VCaP (cell line): ENCODE measurements around the gene GLE1.
A peak's percentile ranks its signal among the peaks of the same experiment; 100 is the strongest.

Experiments used
- H3K27ac ChIP-seq: fragments of 450-650 bp; 2 replicates; pipeline ENCODE4 v1.5.1; 2017
- CTCF ChIP-seq: fragments of 450-650 bp; conservative IDR thresholded peaks from 2 replicates; pipeline ENCODE4 v1.5.1; 2017; ENCODE audit warnings: mild to moderate bottlenecking, moderate library complexity

Gene GLE1

DNA sequence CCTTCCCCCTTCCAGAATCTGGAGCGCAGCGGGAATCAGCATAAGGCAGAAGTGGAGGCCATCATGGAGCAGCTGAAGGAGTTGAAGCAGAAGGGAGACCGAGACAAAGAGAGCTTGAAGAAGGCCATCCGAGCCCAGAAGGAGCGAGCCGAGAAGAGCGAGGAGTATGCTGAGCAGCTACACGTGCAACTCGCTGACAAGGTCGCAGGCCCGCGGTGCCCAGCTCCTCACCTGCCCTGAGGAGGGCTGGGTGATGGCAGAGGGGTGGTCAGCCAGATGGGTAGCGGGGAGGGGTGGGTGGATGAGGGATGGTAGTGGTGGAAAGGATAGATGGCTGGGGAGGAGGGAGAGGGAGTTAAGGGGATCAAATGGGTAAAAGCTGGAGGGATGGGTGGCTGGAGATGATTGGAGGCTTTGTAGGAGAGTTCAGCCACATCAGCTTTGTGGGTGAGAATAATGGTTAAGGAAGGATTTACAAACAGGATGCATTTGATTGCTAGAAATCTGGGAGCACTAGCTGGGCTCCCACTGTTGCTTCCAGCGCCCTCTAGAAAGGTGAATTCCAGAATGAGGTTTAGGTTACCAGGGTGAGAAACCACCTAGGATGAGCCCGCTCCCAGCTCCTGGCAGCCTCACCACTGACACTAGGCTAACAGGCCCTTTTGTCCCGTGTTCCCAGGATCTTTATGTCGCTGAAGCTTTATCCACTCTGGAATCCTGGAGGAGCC lies 19.7 kb upstream of the GLE1 start:
- no peak overlapping the region for H3K27ac ChIP-seq
- TF ChIP-seq CTCF = no peak

GRCh38 chr9:128485414-128485855 lies 19.1 kb upstream of the GLE1 start:
- no peak overlapping the region for H3K27ac ChIP-seq
- no peak for TF ChIP-seq CTCF

DNA sequence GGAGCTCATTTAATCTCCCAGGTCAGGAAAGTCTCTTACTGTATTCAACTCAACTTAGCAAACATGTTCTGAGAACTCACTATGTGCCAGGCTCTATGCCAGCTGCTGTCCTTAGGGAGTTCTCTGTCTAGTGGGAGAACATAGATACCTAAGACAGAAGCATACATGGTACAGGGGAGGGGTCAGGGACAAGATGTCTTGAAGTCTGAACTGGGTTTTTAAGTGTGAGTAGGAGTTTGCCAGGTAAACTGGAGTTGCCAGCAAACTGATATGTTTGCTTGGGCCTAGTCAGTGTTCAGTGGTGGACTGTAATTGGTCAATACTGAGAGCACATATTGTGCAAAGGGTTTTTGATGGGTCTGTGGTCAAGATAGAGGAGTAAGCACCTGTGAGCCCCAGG lies 18.3 kb upstream of the GLE1 start:
- TF ChIP-seq CTCF = no peak
- H3K27ac ChIP-seq = no peak overlapping the region

DNA sequence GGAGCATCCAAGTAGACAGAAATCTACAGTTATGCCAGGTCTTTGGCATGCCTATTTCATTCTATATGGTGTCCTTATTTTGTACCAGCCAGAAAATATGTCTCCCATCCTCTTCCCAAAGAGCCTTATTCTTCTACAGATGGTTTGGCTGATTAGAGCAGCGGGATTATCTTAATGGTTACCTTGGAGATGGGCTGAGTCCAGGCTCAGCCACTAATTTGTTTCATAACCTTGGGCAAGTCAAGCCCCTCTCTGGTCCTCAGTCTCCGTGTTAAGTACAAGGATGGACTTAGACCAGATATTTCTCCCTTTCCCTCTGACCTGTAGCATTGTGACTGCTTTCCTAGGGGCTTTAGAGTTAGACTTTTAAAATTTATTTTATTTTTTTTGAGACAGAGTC lies 11.1 kb upstream of the GLE1 start:
- TF ChIP-seq CTCF = no peak
- peak overlapping the region; percentile 84 for H3K27ac ChIP-seq

DNA sequence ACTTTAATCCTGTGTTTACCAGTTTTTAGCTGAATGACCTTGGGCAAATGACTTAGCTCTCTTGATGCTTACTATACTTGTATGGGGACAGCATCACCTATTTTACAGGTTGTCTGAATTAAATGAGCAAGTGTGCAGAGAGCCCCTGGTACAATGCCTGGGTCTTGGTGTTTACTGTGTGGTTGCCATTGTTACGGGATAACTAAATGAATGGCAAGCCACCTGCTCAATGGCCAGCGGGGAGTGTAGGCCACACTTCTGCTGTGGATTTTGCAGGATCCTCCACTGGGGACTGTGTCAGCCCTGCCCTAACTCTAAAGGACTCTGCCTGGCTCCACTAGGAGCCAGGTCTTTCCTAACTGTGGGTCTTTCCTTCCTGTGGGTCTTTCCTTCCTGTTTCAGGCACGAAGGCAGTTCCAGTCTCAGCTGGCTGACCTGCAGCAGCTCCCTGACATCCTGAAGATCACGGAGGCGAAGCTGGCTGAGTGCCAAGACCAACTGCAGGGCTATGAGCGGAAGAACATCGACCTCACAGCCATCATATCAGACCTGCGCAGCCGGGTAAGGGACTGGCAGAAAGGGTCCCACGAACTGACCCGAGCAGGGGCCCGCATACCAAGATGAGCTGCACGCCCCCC lies 10.3 kb upstream of the GLE1 start:
- no peak for TF ChIP-seq CTCF
- peak overlapping the region; percentile 84 for H3K27ac ChIP-seq

DNA sequence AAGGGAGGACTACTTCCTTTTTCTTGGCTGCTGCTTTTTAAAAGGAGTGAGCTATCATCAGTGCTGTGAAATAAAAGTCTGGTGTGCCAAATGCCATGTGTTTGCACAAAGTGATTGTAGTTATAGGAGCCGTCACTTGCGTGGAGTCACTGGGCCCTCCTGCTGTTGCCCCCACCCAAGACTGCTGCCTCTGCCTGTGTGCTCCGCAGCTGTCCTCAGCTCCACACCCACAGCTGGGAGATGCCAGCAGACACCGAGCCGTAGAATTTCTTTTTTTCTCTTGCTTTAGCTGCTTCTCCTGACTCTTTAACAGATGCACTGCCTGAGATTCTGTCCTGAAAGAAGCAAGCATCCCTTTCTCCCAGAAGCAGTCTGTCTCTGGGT lies 9.8 kb upstream of the GLE1 start:
- no peak for TF ChIP-seq CTCF
- H3K27ac ChIP-seq = peak overlapping the region; percentile 84

DNA sequence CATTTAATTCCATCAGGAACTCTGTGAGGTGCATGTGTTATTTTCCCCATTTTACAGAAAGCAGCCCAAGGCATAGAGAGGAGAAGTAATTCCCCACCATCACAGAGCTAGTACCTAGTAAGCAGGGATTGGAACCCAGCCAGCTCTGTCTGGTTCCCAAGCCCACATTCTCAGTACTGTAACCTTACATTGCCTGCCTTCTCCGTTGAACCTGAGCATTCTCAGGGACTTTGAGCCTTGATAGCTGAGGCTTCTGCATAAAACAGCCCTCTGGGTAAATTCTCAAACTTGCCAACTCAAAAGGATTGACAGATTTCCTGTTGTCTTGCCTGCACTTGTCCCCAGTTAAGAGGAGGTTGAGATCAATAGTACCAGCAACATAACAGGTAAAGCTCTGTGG lies 9.2 kb upstream of the GLE1 start:
- no peak for TF ChIP-seq CTCF
- H3K27ac ChIP-seq = peak overlapping the region; percentile 84
